HG02852 (cell line): ENCODE results near the gene ALLC.
A peak's percentile ranks its signal among the peaks of the same experiment; 100 is the strongest.

Experiments
- ATAC-seq: cut with Tn5 transposase; IDR thresholded peaks from one replicate; pipeline ENCODE4 v1.9.1; 2021; ENCODE audit warnings: mild to moderate bottlenecking, moderate library complexity; ENCODE audit not compliant: unreplicated experiment

ALLC gene

GRCh38 chr2:3639015-3639630 lies 18.9 kb upstream of the ALLC start:
- no peak for ATAC-seq

GRCh38 chr2:3639653-3640052 lies 18.3 kb upstream of the ALLC start:
- no peak for ATAC-seq

GRCh38 chr2:3641181-3641580 lies 16.8 kb upstream of the ALLC start:
- no peak for ATAC-seq

GRCh38 chr2:3641841-3642421 lies 16.1 kb upstream of the ALLC start:
- no peak for ATAC-seq

GRCh38 chr2:3642521-3643215 lies 15.3 kb upstream of the ALLC start:
- no peak for ATAC-seq

- ATAC-seq: no peak
Measured at GRCh38 chr2:3643371-3644245, 14.4 kb upstream of the ALLC start.

GRCh38 chr2:3644246-3644525 lies 13.8 kb upstream of the ALLC start:
- ATAC-seq: no peak

- ATAC-seq: no peak
Measured at GRCh38 chr2:3644891-3645605, 13.0 kb upstream of the ALLC start.

- no peak for ATAC-seq
Measured at GRCh38 chr2:3645745-3646389, 12.1 kb upstream of the ALLC start.

GRCh38 chr2:3646446-3646845 lies 11.6 kb upstream of the ALLC start:
- ATAC-seq: no peak

- ATAC-seq: no peak
Measured at GRCh38 chr2:3647246-3647645, 10.8 kb upstream of the ALLC start.

GRCh38 chr2:3647831-3648651 lies 10.0 kb upstream of the ALLC start:
- no peak for ATAC-seq

GRCh38 chr2:3648652-3649177 lies 9.3 kb upstream of the ALLC start:
- ATAC-seq: no peak

- ATAC-seq: no peak
Measured at GRCh38 chr2:3649581-3649980, 8.4 kb upstream of the ALLC start.

GRCh38 chr2:3650140-3650920 lies 7.7 kb upstream of the ALLC start:
- ATAC-seq: no peak

- ATAC-seq: peak; percentile 87
Measured at GRCh38 chr2:3651691-3652648, 6.0 kb upstream of the ALLC start.

GRCh38 chr2:3652896-3653625 lies 4.9 kb upstream of the ALLC start:
- ATAC-seq: no peak
